GM19452 (cell line): ENCODE measurements around the gene SLC19A1.

Experiments
- ATAC-seq: cut with Tn5 transposase; IDR thresholded peaks from one replicate; pipeline ENCODE4 v1.9.1; 2021; ENCODE audit not compliant: unreplicated experiment

Gene SLC19A1

DNA sequence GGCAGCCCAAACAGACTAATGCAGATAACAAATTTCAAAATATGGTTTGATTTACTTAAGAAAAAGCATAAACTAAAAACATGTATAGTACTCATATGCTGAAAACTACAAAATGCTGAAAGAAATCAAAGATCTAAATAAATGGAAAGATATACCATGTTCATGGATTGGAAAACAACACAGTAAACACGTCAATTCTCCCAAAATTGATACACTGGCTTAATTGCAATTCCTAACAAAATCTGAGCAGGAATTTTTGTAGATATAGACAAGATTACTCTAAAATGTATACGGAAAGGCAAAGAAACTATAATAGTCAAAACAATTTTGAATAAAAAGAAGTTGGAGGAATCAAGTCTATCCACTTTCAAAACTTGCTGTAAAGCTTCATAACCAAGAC lies 21.0 kb downstream of the SLC19A1 start:
- ATAC-seq: no peak

GRCh38 chr21:45519182-45519581 lies 23.1 kb downstream of the SLC19A1 start:
- no peak for ATAC-seq

- no peak for ATAC-seq
These were observed 23.5 kb downstream of the SLC19A1 start for GRCh38 chr21:45518742-45519141.

- ATAC-seq: no peak
These were observed 24.8 kb downstream of the SLC19A1 start for GRCh38 chr21:45517249-45518065.

DNA sequence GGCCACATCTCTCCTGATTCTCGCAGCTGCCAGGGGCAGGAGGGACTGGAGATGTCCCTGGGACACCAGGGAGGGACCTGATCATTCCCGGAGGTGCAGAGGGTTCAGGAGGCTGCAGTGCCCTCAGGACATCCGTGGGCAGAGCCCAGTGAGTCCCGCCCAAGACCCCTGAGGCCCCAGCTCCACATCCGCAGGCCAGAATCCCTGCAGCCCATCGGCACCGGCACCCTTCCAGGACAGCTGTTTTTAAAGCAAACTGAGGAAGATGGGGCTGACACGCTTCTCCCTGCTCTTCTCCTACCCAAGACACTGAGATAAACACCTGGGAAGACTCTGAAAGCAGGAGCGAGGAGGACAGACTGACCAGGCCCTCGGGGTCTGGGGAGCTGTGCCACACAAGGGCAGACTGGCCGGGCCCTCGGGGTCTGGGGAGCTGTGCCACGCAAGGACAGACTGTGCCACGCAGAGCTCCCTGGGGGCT lies 25.5 kb downstream of the SLC19A1 start:
- ATAC-seq: no peak

DNA sequence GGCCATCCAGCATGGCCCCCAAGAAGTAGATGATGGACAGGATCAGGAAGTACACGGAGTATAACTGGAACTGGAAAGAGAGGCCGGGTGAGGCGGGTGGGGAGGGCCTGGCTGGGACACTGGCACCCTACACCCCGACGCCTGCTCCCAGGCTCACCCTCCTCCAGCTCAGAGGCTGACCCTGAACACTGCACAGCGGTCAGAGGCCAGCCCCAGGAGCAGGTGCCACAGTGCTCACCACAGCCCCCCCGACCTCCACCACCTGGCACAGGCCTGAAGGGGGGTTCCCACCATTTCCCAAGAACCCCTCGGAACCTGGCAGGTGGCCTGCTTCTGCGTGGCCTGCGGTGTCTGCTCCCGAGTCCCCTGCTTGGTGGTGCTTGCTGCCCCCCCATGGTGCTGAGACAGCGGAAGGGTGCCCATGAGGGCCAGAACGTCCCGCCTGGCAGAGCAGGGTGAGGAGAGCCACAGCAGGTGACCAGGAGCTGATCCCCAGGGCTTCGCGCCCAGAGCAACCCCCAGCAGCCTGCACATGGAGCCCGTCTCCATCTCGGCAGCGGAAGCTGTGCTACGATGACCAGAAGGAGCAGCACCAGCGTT lies 26.1 kb downstream of the SLC19A1 start:
- no peak for ATAC-seq

GRCh38 chr21:45515241-45516061 lies 26.8 kb downstream of the SLC19A1 start:
- no peak for ATAC-seq

DNA sequence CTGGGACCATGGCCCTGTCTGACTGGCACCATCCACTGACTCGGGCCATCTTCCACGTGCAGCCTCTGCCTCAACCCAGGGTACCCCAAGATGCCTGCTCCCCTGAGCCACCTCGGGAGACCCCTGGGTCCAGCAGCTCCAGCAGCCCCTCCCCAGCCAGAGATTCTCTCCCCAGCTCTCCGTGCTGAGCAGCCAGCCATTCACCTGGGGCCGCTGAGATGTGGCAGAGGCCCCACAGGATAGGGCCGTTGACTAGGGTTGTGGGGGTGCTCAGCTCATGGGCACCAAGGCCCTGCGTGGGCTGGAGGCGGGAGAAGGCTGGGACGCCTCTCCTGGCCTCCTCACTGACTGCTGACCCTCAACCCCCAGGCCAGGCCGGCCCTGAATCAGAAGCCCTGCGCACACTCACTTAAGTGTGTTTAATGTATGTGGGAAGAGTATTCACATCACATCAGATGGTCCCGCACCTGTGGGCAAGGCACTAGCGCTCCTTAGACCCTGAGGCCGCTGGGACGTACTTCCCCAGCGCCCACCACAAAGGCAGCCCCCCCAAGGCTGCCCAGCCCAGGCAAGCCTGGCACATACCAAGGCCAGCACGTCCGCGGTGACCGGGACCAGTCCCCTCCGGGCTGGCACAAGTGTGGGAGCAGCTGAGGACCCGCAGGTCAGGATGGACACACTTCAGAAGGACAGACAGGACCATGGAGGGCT lies 27.8 kb downstream of the SLC19A1 start:
- ATAC-seq: no peak

- no peak for ATAC-seq
These were observed 28.4 kb downstream of the SLC19A1 start for GRCh38 chr21:45513741-45514310.

GRCh38 chr21:45513003-45513717 lies 29.1 kb downstream of the SLC19A1 start:
- no peak for ATAC-seq

DNA sequence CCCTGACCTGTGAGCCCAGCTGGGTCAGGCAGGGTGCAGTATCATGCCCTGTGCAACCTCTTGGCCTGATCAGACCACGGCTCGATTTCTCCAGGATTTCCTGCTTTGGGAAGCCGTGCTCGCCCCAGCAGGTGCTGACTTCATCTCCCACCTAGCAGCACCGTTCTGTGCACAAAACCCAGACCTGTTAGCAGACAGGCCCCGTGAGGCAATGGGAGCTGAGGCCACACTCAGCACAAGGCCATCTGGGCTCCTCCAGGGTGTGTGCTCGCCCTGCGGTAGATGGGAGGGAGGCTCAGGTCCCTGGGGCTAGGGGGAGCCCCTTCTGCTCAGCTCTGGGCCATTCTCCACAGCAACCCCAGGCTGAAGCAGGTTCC lies 29.6 kb downstream of the SLC19A1 start:
- no peak for ATAC-seq

- no peak for ATAC-seq
These were observed 30.4 kb downstream of the SLC19A1 start for GRCh38 chr21:45511661-45512431.

GRCh38 chr21:45511007-45511406 lies 31.2 kb downstream of the SLC19A1 start:
- ATAC-seq: no peak

GRCh38 chr21:45510466-45510955 lies 31.7 kb downstream of the SLC19A1 start:
- no peak for ATAC-seq

GRCh38 chr21:45509566-45510465 lies 32.4 kb downstream of the SLC19A1 start:
- no peak for ATAC-seq

DNA sequence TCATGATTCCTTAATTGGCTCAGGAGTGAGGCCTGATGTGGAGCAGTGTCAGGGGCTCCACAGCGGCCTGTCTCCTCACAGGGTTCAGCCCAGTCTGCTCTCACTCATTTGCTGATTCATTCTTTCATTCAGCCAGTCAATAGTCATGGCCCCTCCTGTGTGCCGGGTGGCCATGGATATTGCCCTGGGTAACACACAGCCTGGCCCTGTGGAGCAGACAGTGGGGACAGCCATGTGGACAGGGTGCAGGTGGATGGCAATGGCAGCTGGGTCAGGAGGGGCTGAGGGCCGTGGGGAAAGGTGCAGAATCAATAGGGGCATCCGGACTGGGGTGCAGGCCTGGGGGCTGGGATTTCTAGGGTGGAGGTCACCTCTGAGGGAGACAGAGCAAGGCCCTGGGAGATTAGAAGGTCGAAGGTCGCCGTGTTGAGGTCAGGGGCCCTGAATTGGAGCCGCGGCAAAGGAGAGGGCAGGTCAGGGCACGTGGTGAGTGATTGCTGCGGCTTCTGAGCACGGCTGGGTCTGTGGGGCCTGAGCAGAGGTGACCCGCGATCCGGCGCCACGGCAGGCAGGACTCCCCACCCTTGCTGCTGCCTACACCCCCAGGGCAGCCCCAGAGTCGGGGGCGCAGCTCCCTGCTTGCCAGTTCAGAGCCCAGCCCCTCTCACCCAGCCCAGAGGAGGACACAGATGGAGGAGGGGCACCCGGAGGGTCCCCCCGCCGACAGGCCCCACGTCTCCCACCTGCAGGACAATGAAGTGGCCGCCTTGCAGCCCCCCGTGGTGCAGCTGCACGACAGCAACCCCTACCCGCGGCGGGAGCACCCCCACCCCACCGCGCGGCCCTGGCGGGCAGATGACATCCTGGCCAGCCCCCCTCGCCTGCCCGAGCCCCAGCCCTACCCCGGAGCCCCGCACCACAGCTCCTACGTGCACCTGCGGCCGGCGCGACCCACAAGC lies 33.4 kb downstream of the SLC19A1 start:
- ATAC-seq: no peak

DNA sequence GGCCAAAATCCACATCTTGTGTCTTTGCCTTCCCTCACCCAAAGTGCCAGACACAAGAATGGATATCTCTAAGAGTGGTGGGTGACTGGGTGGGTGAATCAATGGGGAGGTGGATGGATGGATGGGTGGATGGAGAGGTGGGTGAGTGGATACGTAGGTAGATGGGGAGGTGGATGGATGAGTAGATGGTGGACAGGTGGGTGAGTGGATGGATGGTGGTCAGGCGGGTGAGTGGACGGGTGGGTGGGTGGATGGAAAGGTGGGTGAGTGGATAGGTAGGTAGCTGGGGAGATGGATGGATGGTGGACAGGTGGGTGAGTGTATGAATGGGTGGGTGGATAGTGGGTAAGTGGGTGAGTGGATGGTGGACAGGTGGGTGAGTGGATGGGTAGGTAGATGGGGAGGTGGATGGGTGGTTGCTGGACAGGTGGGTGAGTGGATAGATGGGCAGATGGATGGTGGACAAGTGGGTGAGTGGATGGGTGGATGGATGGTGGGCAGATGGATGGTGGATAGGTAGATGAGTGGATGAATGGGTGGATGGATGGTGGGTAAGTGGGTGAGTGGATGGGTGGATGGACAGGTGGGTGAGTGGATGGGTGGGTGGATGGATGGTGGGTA lies 34.2 kb downstream of the SLC19A1 start:
- no peak for ATAC-seq
